H1 (cell line): ENCODE data around the gene DACT3. TPM values are rescaled to one million over a fixed set of nuclear protein-coding genes. Genes with fewer than 3 reads are reported as not detected.

Source experiments
- CTCF ChIA-PET: fragments of 300-600 bp; sonication (Branson Sonifier 250); formaldehyde crosslinking; loops from one replicate; lab custom pipeline; 2021; ENCODE audit not compliant: partially characterized antibody; lab: Charles Lee
- POLR2A ChIA-PET: fragments of 300-600 bp; sonication (Branson Sonifier 250); formaldehyde crosslinking; loops from one replicate; lab custom pipeline; 2021; ENCODE audit warnings: inconsistent platforms; ENCODE audit not compliant: partially characterized antibody; lab: Charles Lee
- DNase-seq, 2 experiments: peaks; one replicate each; pipeline versions ENCODE4 v3.0.0 to v3.0.0-alpha.2; 2010 to 2022; ENCODE audit warnings: low spot score in 2 of 2, low read depth in 1 of 2, mixed read lengths in 1 of 2
- FAIRE-seq: peaks from 2 replicates; lab custom pipeline; 2011; peaks lifted over from hg19 to GRCh38; lab: Jason Lieb, UNC
- H2AFZ ChIP-seq: 2 replicates; pipeline ENCODE4 v1.8.1; 2012; ENCODE audit warnings: low read length, inconsistent platforms
- H2AK5ac ChIP-seq: 2 replicates; pipeline ENCODE4 v1.6.1; 2013; ENCODE audit warnings: low read depth, low read length
- H2BK120ac ChIP-seq: replicated peaks from 2 replicates; pipeline ENCODE3; 2013; ENCODE audit warnings: low read depth, low read length, inconsistent platforms
- H2BK12ac ChIP-seq: 2 replicates; pipeline ENCODE4 v1.6.1; 2013; ENCODE audit warnings: low read depth, low read length
- H2BK15ac ChIP-seq: 2 replicates; pipeline ENCODE4 v1.6.1; 2013; ENCODE audit warnings: low read length
- H2BK20ac ChIP-seq: 2 replicates; pipeline ENCODE4 v1.6.1; 2013; ENCODE audit warnings: low read length
- H2BK5ac ChIP-seq: 2 replicates; pipeline ENCODE4 v1.6.1; 2013; ENCODE audit warnings: low read depth, low read length
- H3K14ac ChIP-seq: 2 replicates; pipeline ENCODE4 v1.6.1; 2013; ENCODE audit warnings: inconsistent platforms; ENCODE audit not compliant: insufficient read length
- H3K18ac ChIP-seq: 2 replicates; pipeline ENCODE4 v1.6.1; 2013; ENCODE audit warnings: low read length; ENCODE audit errors: extremely low read depth
- H3K23ac ChIP-seq: 2 replicates; pipeline ENCODE4 v1.6.1; 2013; ENCODE audit warnings: inconsistent platforms; ENCODE audit not compliant: insufficient read length
- H3K23me2 ChIP-seq: 2 replicates; pipeline ENCODE4 v1.6.1; 2013; ENCODE audit warnings: low read depth, low read length
- H3K27ac ChIP-seq: 2 replicates; pipeline ENCODE4 v1.6.1; 2011; ENCODE audit warnings: low read depth, low read length, inconsistent platforms
- H3K27me3 ChIP-seq, 4 experiments: replicated peaks in 1 of 4; 1 replicate in 1 of 4; 2 replicates in 3 of 4; pipeline versions ENCODE4 v1.6.1 to v1.8.1; 2011 to 2013; ENCODE audit warnings: low read length in 3 of 4, mild to moderate bottlenecking in 3 of 4, inconsistent platforms in 2 of 4, mixed read lengths in 2 of 4, moderate library complexity in 1 of 4; ENCODE audit not compliant: control insufficient read depth in 3 of 4, insufficient read depth in 3 of 4; ENCODE audit errors: extremely low read depth in 1 of 4
- H3K36me3 ChIP-seq, 4 experiments: 2 replicates each; pipeline versions ENCODE4 v1.6.1 to v1.8.1; 2011 to 2013; ENCODE audit warnings: mild to moderate bottlenecking in 4 of 4, low read length in 3 of 4, moderate library complexity in 2 of 4, control low read depth in 1 of 4, inconsistent platforms in 1 of 4; ENCODE audit not compliant: insufficient read depth in 4 of 4, control insufficient read depth in 2 of 4
- H3K4ac ChIP-seq: replicated peaks from 2 replicates; pipeline ENCODE3; 2013; ENCODE audit warnings: low read length, low read depth, mixed read lengths, inconsistent platforms; ENCODE audit not compliant: insufficient read length
- H3K4me1 ChIP-seq, 4 experiments: replicated peaks in 1 of 4; 1 replicate in 1 of 4; 2 replicates in 3 of 4; pipeline versions ENCODE4 v1.6.1 to v1.8.1; 2011 to 2013; ENCODE audit warnings: low read length in 3 of 4, inconsistent platforms in 2 of 4, mixed read lengths in 1 of 4; ENCODE audit not compliant: insufficient read depth in 4 of 4, control insufficient read depth in 3 of 4
- H3K4me2 ChIP-seq, 2 experiments: 2 replicates each; pipeline versions ENCODE4 v1.6.1 to v1.8.1; 2011 to 2013; ENCODE audit warnings: low read depth in 2 of 2, low read length in 2 of 2, control low read depth in 1 of 2, inconsistent platforms in 1 of 2, mild to moderate bottlenecking in 1 of 2; ENCODE audit not compliant: insufficient read depth in 1 of 2
- H3K4me3 ChIP-seq, 4 experiments: fragments of 200-600, 300-600 bp in 1 of 4; sonication (generic), shearing (Covaris generic), sonication (Bioruptor Twin) in 1 of 4; 2 replicates each; pipeline versions ENCODE4 v1.5.1 to v1.8.1; 2011 to 2016; ENCODE audit warnings: low read length in 4 of 4, low read depth in 3 of 4, control low read depth in 2 of 4, inconsistent platforms in 2 of 4, mild to moderate bottlenecking in 2 of 4, mixed read lengths in 1 of 4, moderate library complexity in 1 of 4; ENCODE audit not compliant: insufficient read depth in 2 of 4; ENCODE audit errors: extremely low read depth in 1 of 4
- H3K56ac ChIP-seq: replicated peaks from 2 replicates; pipeline ENCODE3; 2013; ENCODE audit warnings: low read depth, mild to moderate bottlenecking, mixed read lengths, low read length, inconsistent platforms; ENCODE audit not compliant: insufficient read length
- H3K79me1 ChIP-seq: 2 replicates; pipeline ENCODE4 v1.6.1; 2013; ENCODE audit warnings: low read depth, low read length, control low read depth
- H3K79me2 ChIP-seq, 2 experiments: 2 replicates each; pipeline versions ENCODE4 v1.6.1 to v1.8.1; 2012 to 2013; ENCODE audit warnings: low read length in 2 of 2, mild to moderate bottlenecking in 2 of 2, inconsistent platforms in 1 of 2; ENCODE audit not compliant: insufficient read depth in 2 of 2, control insufficient read depth in 1 of 2
- H3K9ac ChIP-seq, 4 experiments: replicated peaks in 1 of 4; 1 replicate in 1 of 4; 2 replicates in 3 of 4; pipeline versions ENCODE4 v1.6.1 to v1.8.1; 2011 to 2013; ENCODE audit warnings: low read depth in 3 of 4, low read length in 3 of 4, control low read depth in 2 of 4, mild to moderate bottlenecking in 2 of 4, moderate library complexity in 2 of 4, inconsistent platforms in 1 of 4; ENCODE audit errors: extremely low read depth in 1 of 4
- H3K9me3 ChIP-seq, 2 experiments: 2 replicates each; pipeline versions ENCODE4 v1.6.1 to v1.8.1; 2012 to 2013; ENCODE audit warnings: mild to moderate bottlenecking in 2 of 2, moderate library complexity in 2 of 2, control low read depth in 1 of 2, inconsistent platforms in 1 of 2, low read depth in 1 of 2, low read length in 1 of 2, mixed read lengths in 1 of 2; ENCODE audit not compliant: insufficient read depth in 2 of 2
- H4K20me1 ChIP-seq, 2 experiments: replicated peaks in 1 of 2; 2 replicates each; pipeline versions ENCODE3 to v1.8.1; 2011 to 2013; ENCODE audit warnings: inconsistent platforms in 2 of 2, low read length in 2 of 2, mild to moderate bottlenecking in 1 of 2; ENCODE audit not compliant: insufficient read depth in 2 of 2, control insufficient read depth in 1 of 2
- H4K5ac ChIP-seq: 2 replicates; pipeline ENCODE4 v1.6.1; 2013; ENCODE audit warnings: low read length, low read depth, mixed read lengths, inconsistent platforms; ENCODE audit not compliant: insufficient read length
- H4K8ac ChIP-seq: 2 replicates; pipeline ENCODE4 v1.8.0; 2013; ENCODE audit warnings: mild to moderate bottlenecking, moderate library complexity, low read length, inconsistent platforms; ENCODE audit not compliant: insufficient read depth; ENCODE audit errors: extremely low read depth
- H4K91ac ChIP-seq: replicated peaks from 2 replicates; pipeline ENCODE3; 2013; ENCODE audit warnings: low read length, mixed read lengths, inconsistent platforms; ENCODE audit not compliant: insufficient read length
- GABPA ChIP-seq: IDR thresholded peaks from 2 replicates; pipeline ENCODE4 v1.6.1; 2011; ENCODE audit warnings: mild to moderate bottlenecking, low read length, moderate library complexity, borderline replicate concordance; ENCODE audit not compliant: insufficient read depth
- SIX5 ChIP-seq: IDR thresholded peaks from 2 replicates; pipeline ENCODE4 v1.6.1; 2011; ENCODE audit warnings: mild to moderate bottlenecking, low read depth, low read length
- WGBS, 2 experiments: shearing (Covaris generic) in 1 of 2; methylation state at CpG; one replicate each; pipeline versions ENCODE4 v1.1.6 to v1.1.7; 2013 to 2015; ENCODE audit warnings: low lambda C conversion rate in 2 of 2, mixed read lengths in 2 of 2, inconsistent platforms in 1 of 2, low coverage in 1 of 2, missing lambda C conversion rate in 1 of 2; ENCODE audit not compliant: insufficient replicate concordance in 2 of 2, insufficient coverage in 1 of 2, insufficient read length in 1 of 2; ENCODE audit errors: extremely low coverage in 1 of 2, missing lambda C conversion rate in 1 of 2; 5-methylcytosine and 5-hydroxymethylcytosine counted together
- polyA plus RNA-seq, 7 experiments: library from polyadenylated mRNA; depleted of rRNA in 3 of 7; stranded (reverse) in 5 of 7; unstranded in 2 of 7; fragments of >200 nt in 5 of 7; fragments of 200-250 nt in 2 of 7; gene quantifications; 1 replicate in 5 of 7; 2 replicates in 1 of 7; 4 replicates in 1 of 7; pipeline versions ENCODE4 v1.2.1 to v1.2.3, GENCODE V29; 2011 to 2013; ENCODE audit warnings: missing spikeins in 2 of 7, mixed read lengths in 2 of 7
- total RNA-seq: library from RNA; stranded (reverse); fragmentation: NEBNext Ultra II Directional; extraction: Animal tissue kit (Norgen Biotek cat#: 25700); gene quantifications from 2 replicates; pipeline ENCODE4 v1.2.1, GENCODE V29; 2021

The DACT3 gene
- total and polyA plus RNA-seq, 2 of the 8 experiments (the other 6 are each of a cell fraction or from before 2014, with no cell fraction given) = 1.8 to 2.0 TPM

DNA sequence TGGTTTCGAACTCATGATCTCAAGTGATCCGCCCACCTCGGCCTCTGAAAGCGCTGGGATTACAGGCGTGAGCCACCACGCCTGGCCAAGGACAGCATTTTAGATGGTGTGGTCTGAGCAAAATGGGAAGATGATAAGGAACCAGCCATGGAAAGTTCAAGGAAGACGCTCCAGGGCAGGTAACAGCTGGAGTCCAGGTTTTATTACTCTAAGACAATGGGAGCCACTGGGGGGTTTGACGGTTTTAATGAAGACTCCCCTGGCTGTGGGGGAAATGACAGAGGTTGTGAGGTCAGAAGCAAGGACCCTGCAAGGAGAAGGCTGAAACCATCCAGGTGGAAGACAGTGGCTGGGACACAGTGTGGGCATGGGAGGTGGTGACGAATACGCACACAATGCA is 35.1 kb upstream of the DACT3 start:
- ChIA-PET POLR2A (interaction anchor here (1.3 to 3.3 kb wide), 4 partner anchors 9 to 46 kb away, joined by 3 to 18 read pairs (median 5); partner anchors contain the start of genes DACT3 and PRKD2), CTCF (interaction anchor here (1.1 to 2.6 kb wide), 8 partner anchors 9 to 295 kb away, joined by 3 to 10 read pairs (median 4); no protein-coding TSS in a partner anchor)
- Histone ChIP-seq H2BK15ac (no peak overlapping the region), H4K8ac (no peak overlapping the region), H2BK20ac (no peak overlapping the region), H2AK5ac (no peak overlapping the region), H4K20me1 (peaks cover 14% of the 10 kb centered on the region in 2 experiments), H2BK5ac (no peak overlapping the region), H4K91ac (no peak overlapping the region), H3K4me1 (peaks cover 0 to 8% (median 6%) of the 10 kb centered on the region in 4 experiments; a peak in 6 of 7 replicates), H3K14ac (no peak overlapping the region), H3K4ac (no peak overlapping the region), H2BK12ac (no peak overlapping the region), H3K4me3 (no peak overlapping the region), H3K79me2 (no peaks in the 10 kb centered on the region), H3K23me2 (peaks cover 3% of the 10 kb centered on the region), H3K18ac (no peak overlapping the region), H2AFZ (no peak overlapping the region), H3K56ac (no peak overlapping the region), H3K9ac (no peak overlapping the region), H3K79me1 (peaks cover 2% of the 10 kb centered on the region), H3K27me3 (no peaks in the 10 kb centered on the region), H2BK120ac (no peak overlapping the region), H3K27ac (no peak overlapping the region), H3K9me3 (no peaks in the 10 kb centered on the region), H3K4me2 (no peak overlapping the region), H4K5ac (no peak overlapping the region), H3K23ac (no peak overlapping the region), H3K36me3 (peaks cover 36 to 69% (median 59%) of the 10 kb centered on the region in 4 experiments)
- no peak for FAIRE-seq
- 91% methylated on average over 10 of the region's 10 CpGs; no CpG with 5 or more reads in 1 of the 2 experiments for WGBS, 2 experiments
- no peak for DNase-seq
- TF ChIP-seq SIX5 (no peak), GABPA (no peak)
